Measurements from ENCODE around the gene ADGRG3. TPM values are rescaled to one million over a fixed set of nuclear protein-coding genes. Genes with fewer than 3 reads are reported as not detected.
A peak's percentile ranks its signal among the peaks of the same experiment; 100 is the strongest.

ADGRG3 gene
- total and polyA plus RNA-seq, 2 of the 13 experiments (the other 11 are each of a cell fraction or from before 2014, with no cell fraction given), result 2.7 to 11.8 TPM

- peak; percentile 54; the same call in 1 of the 2 replicates for TF ChIP-seq KDM2A (CRISPR knock-in tag; IDR thresholded peaks at IDR 0.05; ENCODE audit: borderline replicate concordance, low read depth)
- TF ChIP-seq ZNF18 (CRISPR knock-in tag; IDR thresholded peaks at IDR 0.05; ENCODE audit: insufficient replicate concordance), result peak; percentile 83
- TF ChIP-seq ARNTL (CRISPR knock-in tag; IDR thresholded peaks at IDR 0.05), result no peak
- 0 out of 2 replicates have a peak, but pooled peaks have one; percentile 11 for TF ChIP-seq CREB3 (CRISPR knock-in tag; IDR thresholded peaks at IDR 0.05)
- TF ChIP-seq ZMYM4 (CRISPR knock-in tag; IDR thresholded peaks at IDR 0.05), result peak; percentile 56
- TF ChIP-seq NR2F1 (CRISPR knock-in tag; IDR thresholded peaks at IDR 0.05), result peak in 1 of 2 experiments; percentile 42; a peak in 1 of 4 replicates
- TF ChIP-seq ZSCAN25 (CRISPR knock-in tag; IDR thresholded peaks at IDR 0.05), result peak; percentile 61
- no peak for TF ChIP-seq ZNF546 (CRISPR knock-in tag; conservative IDR thresholded peaks at IDR 0.05)
- peak; percentile 89 for TF ChIP-seq ZFX (CRISPR knock-in tag; IDR thresholded peaks at IDR 0.05; ENCODE audit: low read depth)
- TF ChIP-seq E2F5 (CRISPR knock-in tag; conservative IDR thresholded peaks at IDR 0.05), result 0 out of 2 replicates have a peak, but pooled peaks have one; percentile 47
- TF ChIP-seq ETV5 (CRISPR knock-in tag; IDR thresholded peaks at IDR 0.05; ENCODE audit: borderline replicate concordance), result peak; percentile 46; the same call in 1 of the 2 replicates
- 0 out of 2 replicates have a peak, but pooled peaks have one; percentile 23 for TF ChIP-seq ZNF782 (CRISPR knock-in tag; IDR thresholded peaks at IDR 0.05; ENCODE audit: borderline replicate concordance)
- peak; percentile 79 for TF ChIP-seq ZNF770 (CRISPR knock-in tag; IDR thresholded peaks at IDR 0.05)
- TF ChIP-seq PLSCR1 (CRISPR knock-in tag; IDR thresholded peaks at IDR 0.05; ENCODE audit: borderline replicate concordance), result no peak
- TF ChIP-seq SAP130 (CRISPR knock-in tag; IDR thresholded peaks at IDR 0.05; ENCODE audit: low read depth), result peak; percentile 25; the same call in 1 of the 2 replicates
- peak; percentile 44; the same call in 1 of the 2 replicates for TF ChIP-seq GFI1 (CRISPR knock-in tag; IDR thresholded peaks at IDR 0.05; ENCODE audit: borderline replicate concordance)
- peak; percentile 57; the same call in 1 of the 2 replicates for TF ChIP-seq ISL2 (CRISPR knock-in tag; IDR thresholded peaks at IDR 0.05)
- TF ChIP-seq RFX3 (CRISPR knock-in tag; IDR thresholded peaks at IDR 0.05), result no peak
- TF ChIP-seq ZNF614 (CRISPR knock-in tag; IDR thresholded peaks at IDR 0.05; ENCODE audit: borderline replicate concordance), result peak; percentile 52; the same call in 1 of the 2 replicates
- TF ChIP-seq SRY (CRISPR knock-in tag; IDR thresholded peaks at IDR 0.05), result peak; percentile 90
- TF ChIP-seq ZNF746 (CRISPR knock-in tag; IDR thresholded peaks at IDR 0.05), result peak; percentile 46; the same call in 1 of the 2 replicates
- no peak for TF ChIP-seq ZKSCAN8 (CRISPR knock-in tag; IDR thresholded peaks at IDR 0.05; ENCODE audit: borderline replicate concordance)
- TF ChIP-seq ZNF3 (CRISPR knock-in tag; IDR thresholded peaks at IDR 0.05), result no peak
Observed at GRCh38 chr16:57734925-57735754, 67.0 kb downstream of the ADGRG3 start (continued).

Measured in HepG2 (cell line).